Measurements from ENCODE around the gene AVPI1.

Gene AVPI1

DNA sequence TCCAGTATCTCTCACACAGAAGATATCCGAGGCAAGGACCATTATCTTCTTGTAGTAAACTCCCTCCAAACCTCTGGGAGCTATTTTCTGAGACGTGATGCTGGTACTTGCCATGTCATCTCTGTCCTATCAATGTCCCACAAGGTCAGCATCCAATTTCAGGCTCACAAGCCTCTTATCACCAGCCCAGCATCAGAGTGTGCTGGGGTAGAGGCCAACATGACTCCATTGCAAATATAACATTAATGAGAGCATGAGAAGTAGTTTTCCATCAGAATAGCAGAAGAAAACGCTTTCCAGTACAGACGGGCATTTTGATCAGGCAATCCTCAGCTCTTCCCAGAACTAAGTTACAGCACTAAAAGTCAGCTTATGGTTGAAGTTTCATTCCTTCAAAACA, 59.3 kb downstream of the AVPI1 start:
- ChIA-PET POLR2A (no interaction called here), CTCF (interaction anchor here (2.2 kb wide), 1 partner anchor 56 kb away, joined by 8 read pairs; the partner anchor contains the start of gene ANKRD2)
- no peak overlapping the region for H3K4me3 ChIP-seq (ENCODE audit: low read depth, low read length)
- DNase-seq (ENCODE audit: low read depth, low spot score): no peak
- TF ChIP-seq, protein P1, sequence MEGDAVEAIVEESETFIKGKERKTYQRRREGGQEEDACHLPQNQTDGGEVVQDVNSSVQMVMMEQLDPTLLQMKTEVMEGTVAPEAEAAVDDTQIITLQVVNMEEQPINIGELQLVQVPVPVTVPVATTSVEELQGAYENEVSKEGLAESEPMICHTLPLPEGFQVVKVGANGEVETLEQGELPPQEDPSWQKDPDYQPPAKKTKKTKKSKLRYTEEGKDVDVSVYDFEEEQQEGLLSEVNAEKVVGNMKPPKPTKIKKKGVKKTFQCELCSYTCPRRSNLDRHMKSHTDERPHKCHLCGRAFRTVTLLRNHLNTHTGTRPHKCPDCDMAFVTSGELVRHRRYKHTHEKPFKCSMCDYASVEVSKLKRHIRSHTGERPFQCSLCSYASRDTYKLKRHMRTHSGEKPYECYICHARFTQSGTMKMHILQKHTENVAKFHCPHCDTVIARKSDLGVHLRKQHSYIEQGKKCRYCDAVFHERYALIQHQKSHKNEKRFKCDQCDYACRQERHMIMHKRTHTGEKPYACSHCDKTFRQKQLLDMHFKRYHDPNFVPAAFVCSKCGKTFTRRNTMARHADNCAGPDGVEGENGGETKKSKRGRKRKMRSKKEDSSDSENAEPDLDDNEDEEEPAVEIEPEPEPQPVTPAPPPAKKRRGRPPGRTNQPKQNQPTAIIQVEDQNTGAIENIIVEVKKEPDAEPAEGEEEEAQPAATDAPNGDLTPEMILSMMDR (IDR thresholded peaks at IDR 0.05; ENCODE audit: insufficient read depth, low read length, missing control alignments): no peak

Data from AG04449 (cell line).